Duodenal mucosa (tissue), 2 donors: ENCODE data around the gene TPRX2.
"Not testable (repeated sequence)": the region's sequence is repeated elsewhere in the genome, so short reads cannot be mapped to it uniquely, and the experiment has no call there.

Source experiments
- H3K27ac ChIP-seq: one replicate; pipeline ENCODE4 v1.7.0; 2013; ENCODE audit warnings: low read depth, low read length
- H3K27me3 ChIP-seq, 2 donors: one replicate each; pipeline ENCODE4 v1.7.0; 2013; ENCODE audit warnings: low read length in 2 of 2, control low read depth in 1 of 2; ENCODE audit not compliant: insufficient read depth in 2 of 2, control insufficient read depth in 1 of 2
- H3K36me3 ChIP-seq, 2 donors: one replicate each; pipeline ENCODE4 v1.7.0; 2013; ENCODE audit warnings: low read length in 2 of 2, control low read depth in 1 of 2; ENCODE audit not compliant: insufficient read depth in 2 of 2, control insufficient read depth in 1 of 2
- H3K4me1 ChIP-seq, 2 donors: one replicate each; pipeline ENCODE4 v1.7.0; 2013; ENCODE audit warnings: low read length in 2 of 2, control low read depth in 1 of 2; ENCODE audit not compliant: insufficient read depth in 2 of 2, control insufficient read depth in 1 of 2
- H3K4me3 ChIP-seq, 2 donors: one replicate each; pipeline ENCODE4 v1.7.0; 2013; ENCODE audit warnings: low read length in 2 of 2, low read depth in 1 of 2
- H3K9ac ChIP-seq, 2 donors: one replicate each; pipeline ENCODE4 v1.7.0; 2013; ENCODE audit warnings: low read length in 2 of 2, low read depth in 1 of 2
- H3K9me3 ChIP-seq, 2 donors: one replicate each; pipeline ENCODE4 v1.7.0; 2013; ENCODE audit warnings: low read length in 2 of 2, control low read depth in 1 of 2; ENCODE audit not compliant: control insufficient read depth in 1 of 2

Gene TPRX2

DNA sequence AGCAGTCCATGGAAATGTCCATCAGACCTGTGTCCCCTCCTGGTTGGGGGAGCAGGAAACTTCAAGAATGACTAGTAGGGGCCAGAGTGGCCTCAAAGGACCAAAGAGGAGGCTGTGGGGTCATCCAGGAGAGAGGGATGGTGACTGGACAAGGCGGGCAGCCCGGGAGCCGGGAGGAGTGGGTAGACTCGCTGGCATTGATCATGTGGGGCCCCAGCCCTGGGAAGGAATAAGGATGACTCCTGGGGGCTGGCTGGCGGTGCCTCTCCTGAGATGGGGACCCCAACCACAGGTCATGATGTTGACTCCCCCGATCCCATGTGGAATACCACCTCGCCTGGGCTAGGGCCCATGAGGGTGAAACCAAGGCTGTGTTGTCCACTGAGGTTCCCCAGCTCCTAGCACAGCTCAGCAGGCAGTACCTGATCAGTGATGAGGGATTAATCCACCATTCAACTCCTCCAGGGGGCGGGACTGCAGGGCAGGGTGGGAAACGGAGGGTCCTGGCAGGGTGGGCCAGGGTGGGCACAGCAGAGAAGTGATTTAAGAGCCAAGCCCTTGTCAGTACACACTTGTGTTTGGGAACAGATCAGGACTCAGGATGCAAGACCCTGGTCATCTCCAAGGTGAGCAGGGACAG, at the start of gene TPRX2:
TSS of gene TPRX2 (plus strand) at position 590 of the 640 bp plus-strand sequence. CDS start at position 602, 12 bp downstream.
- H3K4me1 ChIP-seq, H3K4me3 ChIP-seq, H3K9me3 ChIP-seq, H3K27ac ChIP-seq, H3K27me3 ChIP-seq, H3K36me3 ChIP-seq, H3K9ac ChIP-seq: not testable (repeated sequence)

DNA sequence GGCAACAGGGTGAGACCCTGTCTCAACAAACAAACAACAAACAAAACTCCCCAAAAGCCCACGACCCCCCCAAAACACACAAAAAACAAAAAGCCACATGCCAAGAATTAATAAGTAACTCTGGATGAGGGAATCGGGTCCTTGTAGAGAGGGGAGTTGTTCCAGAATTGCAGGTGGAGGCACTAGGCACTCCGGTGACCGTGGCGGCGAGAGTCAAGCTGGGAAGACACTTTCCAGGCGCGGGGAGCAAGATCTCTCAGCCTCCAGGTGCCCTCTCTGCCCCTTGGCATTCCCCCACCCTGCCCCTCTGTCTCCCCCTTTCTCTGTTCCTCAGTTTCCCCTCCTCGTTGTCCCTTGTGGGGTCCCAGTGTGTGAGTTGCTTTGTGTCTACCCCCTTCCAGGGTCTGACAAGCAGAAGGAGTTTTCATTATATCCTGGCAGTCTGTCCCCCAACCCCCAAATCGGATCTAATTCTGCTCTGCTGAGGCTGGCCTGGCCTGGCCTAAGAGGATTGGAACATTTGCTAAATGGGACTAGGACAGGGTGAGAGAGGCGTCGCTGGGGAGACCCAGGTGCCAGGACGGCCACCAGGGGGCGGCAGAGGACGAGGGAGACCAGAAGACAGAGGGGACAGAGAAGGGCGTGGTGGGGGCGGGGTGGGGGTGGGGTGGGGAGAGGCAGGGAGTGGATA, 45.6 kb upstream of the TPRX2 start:
- Histone ChIP-seq H3K36me3 (no peaks in the 10 kb centered on the region), H3K27me3 (no peaks in the 10 kb centered on the region), H3K4me3 (no peak overlapping the region)

GRCh38 chr19:47813995-47814328, 45.1 kb upstream of the TPRX2 start:
- H3K9me3 ChIP-seq: no peaks in the 10 kb centered on the region
- no peaks in the 10 kb centered on the region for H3K36me3 ChIP-seq
- H3K27ac ChIP-seq: no peak overlapping the region
- no peaks in the 10 kb centered on the region for H3K4me1 ChIP-seq
- no peaks in the 10 kb centered on the region for H3K27me3 ChIP-seq
- no peak overlapping the region for H3K9ac ChIP-seq
- no peak overlapping the region for H3K4me3 ChIP-seq

More for the DNA sequence above, 45.6 kb upstream of the TPRX2 start:
- H3K27ac ChIP-seq: no peak overlapping the region
- H3K9ac ChIP-seq: no peak overlapping the region
- no peaks in the 10 kb centered on the region for H3K9me3 ChIP-seq
- no peaks in the 10 kb centered on the region for H3K4me1 ChIP-seq

DNA sequence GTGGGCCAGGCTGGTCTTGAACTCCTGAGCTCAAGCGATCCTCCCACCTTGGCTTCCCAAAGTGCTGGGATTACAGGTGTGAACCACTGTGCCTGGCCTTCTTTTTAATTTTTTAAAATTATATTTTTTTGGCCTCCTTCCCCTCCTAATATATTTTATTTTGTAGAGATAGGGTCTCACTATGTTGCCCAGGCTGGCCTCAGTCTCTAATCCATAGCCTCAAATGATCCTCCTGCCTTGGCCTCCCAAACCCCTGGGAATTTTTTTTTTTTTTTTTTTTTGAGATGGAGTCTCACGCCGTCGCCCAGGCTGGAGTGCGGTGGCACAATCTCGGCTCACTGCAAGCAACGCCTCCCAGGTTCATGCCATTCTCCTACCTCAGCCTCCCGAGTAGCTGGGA, 42.8 kb upstream of the TPRX2 start:
- H3K4me1 ChIP-seq, H3K9ac ChIP-seq, H3K36me3 ChIP-seq, H3K27ac ChIP-seq, H3K4me3 ChIP-seq, H3K9me3 ChIP-seq: not testable (repeated sequence)
- peaks cover 10 to 12% of the 10 kb centered on the region in 2 donors for H3K27me3 ChIP-seq

GRCh38 chr19:47818221-47818620, 40.8 kb upstream of the TPRX2 start:
- H3K36me3 ChIP-seq, H3K9ac ChIP-seq, H3K4me1 ChIP-seq, H3K9me3 ChIP-seq, H3K27ac ChIP-seq, H3K4me3 ChIP-seq: not testable (repeated sequence)
- peaks cover 20 to 21% of the 10 kb centered on the region in 2 donors for H3K27me3 ChIP-seq

DNA sequence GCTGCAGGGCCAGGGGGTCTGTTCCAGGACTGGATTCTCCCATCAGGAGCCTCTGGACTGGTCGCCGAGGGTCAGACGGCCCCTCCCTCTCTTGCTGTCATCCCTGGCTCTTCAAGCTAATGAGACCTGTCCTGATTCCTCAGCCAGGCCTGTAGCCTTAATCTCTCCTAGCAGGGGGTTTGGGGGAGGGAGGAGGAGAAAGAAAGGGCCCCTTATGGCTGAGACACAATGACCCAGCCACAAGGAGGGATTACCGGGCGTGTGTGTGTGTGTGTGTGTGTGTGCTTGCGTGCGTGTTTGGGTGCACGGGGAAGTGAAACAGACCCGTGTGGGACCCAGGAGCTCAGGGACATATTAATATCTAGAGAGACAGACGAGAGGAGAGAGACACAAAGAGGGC, 39.2 kb upstream of the TPRX2 start:
- Histone ChIP-seq H3K27ac (no peak overlapping the region), H3K9ac (no peak overlapping the region), H3K4me1 (no peaks in the 10 kb centered on the region), H3K36me3 (no peaks in the 10 kb centered on the region), H3K9me3 (no peaks in the 10 kb centered on the region), H3K4me3 (no peak overlapping the region), H3K27me3 (peaks cover 20 to 21% of the 10 kb centered on the region in 2 donors)

DNA sequence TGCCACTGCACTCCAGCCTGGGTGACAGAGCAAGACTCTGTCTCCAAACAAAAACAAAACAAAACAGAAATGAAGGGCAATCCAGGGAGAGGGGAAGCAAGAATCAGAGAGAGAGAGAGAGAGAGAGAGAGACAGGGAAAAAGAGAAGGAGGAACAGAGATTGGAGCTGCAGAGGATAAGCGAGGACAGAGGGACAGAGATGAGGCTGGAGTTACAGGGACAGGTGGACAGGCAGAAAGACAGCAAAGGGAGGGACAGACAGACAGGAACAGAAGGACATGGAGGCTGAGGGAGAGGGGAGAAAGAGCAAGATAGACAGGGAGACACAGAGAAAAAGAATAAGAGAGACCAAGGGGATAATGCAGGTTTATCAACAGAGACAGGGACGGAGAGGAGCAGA, 38.6 kb upstream of the TPRX2 start:
- H3K36me3 ChIP-seq: no peaks in the 10 kb centered on the region
- H3K27ac ChIP-seq: no peak overlapping the region
- H3K4me3 ChIP-seq: no peak overlapping the region
- no peaks in the 10 kb centered on the region for H3K9me3 ChIP-seq
- peaks cover 20 to 21% of the 10 kb centered on the region in 2 donors for H3K27me3 ChIP-seq
- no peaks in the 10 kb centered on the region for H3K4me1 ChIP-seq
- H3K9ac ChIP-seq: no peak overlapping the region

DNA sequence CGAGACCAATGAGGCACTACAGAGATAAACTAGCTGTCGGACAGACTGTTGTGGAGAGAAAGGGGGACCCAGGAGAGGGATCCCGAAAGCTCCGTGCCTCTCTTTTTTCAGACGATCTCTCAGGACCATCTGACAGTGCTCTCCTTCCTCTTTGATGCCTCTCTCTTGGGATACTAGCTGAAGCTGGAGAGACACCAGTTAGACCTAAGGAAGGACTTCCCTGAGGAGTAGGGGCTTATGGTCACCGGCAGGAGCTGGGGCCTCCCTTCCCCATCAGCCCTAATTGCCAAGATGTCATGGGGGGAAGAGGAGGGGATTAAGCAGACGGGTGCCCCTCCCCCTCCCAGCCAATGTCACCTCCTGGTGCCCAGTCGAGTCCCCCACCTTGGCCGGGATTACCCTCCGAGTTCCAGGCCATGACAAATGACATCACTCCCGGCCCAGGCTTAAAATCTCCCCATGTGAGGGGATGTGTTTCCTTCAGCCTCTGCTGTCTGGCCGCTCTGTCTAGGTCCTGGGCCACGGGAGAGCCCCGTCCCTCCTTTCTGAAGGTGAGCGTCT, 37.5 kb upstream of the TPRX2 start, which contains the start of gene CRX:
TSS of gene CRX (plus strand) at position 478 of the 561 bp plus-strand sequence. CDS start 12,507 bp downstream, outside the sequence.
- no peak within 1 kb of the TSS for H3K4me3 ChIP-seq
- peaks cover 0 to under 1% of the 10 kb centered on the region in 2 donors for H3K9me3 ChIP-seq
- peaks cover 20 to 21% of the 10 kb centered on the region in 2 donors for H3K27me3 ChIP-seq
- no peaks in the 10 kb centered on the region for H3K36me3 ChIP-seq
- no peak within 1 kb of the TSS for H3K9ac ChIP-seq
- H3K4me1 ChIP-seq: no peaks in the 10 kb centered on the region
- H3K27ac ChIP-seq: no peak within 1 kb of the TSS

DNA sequence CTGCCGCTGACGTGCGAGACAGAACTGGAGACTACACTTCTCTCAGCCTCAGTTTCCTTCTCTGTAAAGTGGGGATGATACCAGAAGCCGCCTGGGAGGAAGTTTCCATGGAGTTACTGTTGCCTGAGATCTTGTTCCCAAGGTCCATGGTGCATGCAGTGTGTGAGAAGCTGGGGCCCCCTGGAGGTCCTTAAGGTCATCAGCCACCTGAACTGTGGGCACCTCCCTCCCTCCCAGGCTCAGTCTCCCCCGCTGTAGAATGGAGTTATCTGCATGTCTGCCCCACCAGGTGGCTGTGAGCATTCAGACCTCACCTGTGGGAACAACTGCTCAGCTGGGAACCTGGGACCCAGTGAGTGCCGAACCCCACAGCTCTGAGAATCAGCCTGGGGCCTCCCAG, 34.6 kb upstream of the TPRX2 start:
- Histone ChIP-seq H3K9ac (no peak overlapping the region), H3K4me3 (no peak overlapping the region), H3K27me3 (peaks cover 18 to 21% of the 10 kb centered on the region in 2 donors), H3K27ac (no peak overlapping the region), H3K36me3 (no peaks in the 10 kb centered on the region), H3K4me1 (no peaks in the 10 kb centered on the region), H3K9me3 (peaks cover 0 to 5% of the 10 kb centered on the region in 2 donors)

GRCh38 chr19:47826800-47827199, 32.2 kb upstream of the TPRX2 start:
- H3K9me3 ChIP-seq: peaks cover 0 to 5% of the 10 kb centered on the region in 2 donors
- peaks cover 3 to 10% of the 10 kb centered on the region in 2 donors for H3K27me3 ChIP-seq
- no peak overlapping the region for H3K27ac ChIP-seq
- H3K36me3 ChIP-seq: no peaks in the 10 kb centered on the region
- no peak overlapping the region for H3K9ac ChIP-seq
- H3K4me3 ChIP-seq: no peak overlapping the region
- H3K4me1 ChIP-seq: no peaks in the 10 kb centered on the region
